A673 (cell line): Measurements from ENCODE around the gene COL13A1. TPM values are rescaled to one million over a fixed set of nuclear protein-coding genes. Genes with fewer than 3 reads are reported as not detected.

Source experiments
- BruUV-seq: library from RNA; stranded (reverse); fragments of 400-500 nt; replicated peaks from 2 replicates; lab custom pipeline; 2021; lab: Mats Ljungman, UMichigan
- CTCF ChIA-PET: fragments of 300-600 bp; sonication (Branson Sonifier 250); formaldehyde crosslinking; loops from one replicate; lab custom pipeline; 2022; ENCODE audit warnings: antibody characterized with exemption; lab: Charles Lee
- POLR2A ChIA-PET: fragments of 300-600 bp; sonication (Branson Sonifier 250); formaldehyde crosslinking; loops from one replicate; lab custom pipeline; 2022; ENCODE audit warnings: antibody characterized with exemption; ENCODE audit not compliant: low non-redundant PET; lab: Charles Lee
- DNase-seq: peaks from one replicate; pipeline ENCODE4 v3.0.0-alpha.2; 2015; ENCODE audit warnings: low spot score
- H3K27ac ChIP-seq: fragments of 200-600 bp; sonication (generic); 2 replicates; pipeline ENCODE4 v1.5.1; 2016; ENCODE audit warnings: mixed run types, low read depth, mild to moderate bottlenecking, mixed read lengths, antibody characterized with exemption, low read length; ENCODE audit not compliant: poor library complexity, severe bottlenecking
- H3K27me3 ChIP-seq: fragments of 200-600 bp; sonication (generic); replicated peaks from 2 replicates; pipeline ENCODE4 v1.6.1; 2017; ENCODE audit warnings: mixed run types, low read depth, mild to moderate bottlenecking, mixed read lengths, antibody characterized with exemption, low read length; ENCODE audit not compliant: insufficient read depth, poor library complexity
- H3K36me3 ChIP-seq: fragments of 200-600 bp; sonication (generic); 2 replicates; pipeline ENCODE4 v1.6.1; 2016; ENCODE audit warnings: mixed run types, mild to moderate bottlenecking, mixed read lengths, antibody characterized with exemption, low read length; ENCODE audit not compliant: insufficient read depth, poor library complexity, severe bottlenecking
- H3K4me1 ChIP-seq: fragments of 200-600 bp; sonication (generic); 2 replicates; pipeline ENCODE4 v1.6.1; 2017; ENCODE audit warnings: mixed run types, mild to moderate bottlenecking, mixed read lengths, antibody characterized with exemption, low read length; ENCODE audit not compliant: insufficient read depth, poor library complexity, severe bottlenecking
- H3K4me3 ChIP-seq: fragments of 200-600 bp; sonication (generic); 2 replicates; pipeline ENCODE4 v1.5.1; 2016; ENCODE audit warnings: low read depth, mixed run types, mild to moderate bottlenecking, mixed read lengths, low read length; ENCODE audit not compliant: poor library complexity, severe bottlenecking
- H3K9me3 ChIP-seq: fragments of 200-600 bp; sonication (generic); 2 replicates; pipeline ENCODE4 v1.6.1; 2016; ENCODE audit warnings: mixed run types, low read depth, mild to moderate bottlenecking, mixed read lengths, antibody characterized with exemption, low read length; ENCODE audit not compliant: poor library complexity, severe bottlenecking
- EZH2 ChIP-seq: fragments of 200-600 bp; sonication (generic); IDR thresholded peaks from 2 replicates; pipeline ENCODE4 v1.6.1; 2017; ENCODE audit warnings: borderline replicate concordance, low read depth, mild to moderate bottlenecking, mixed read lengths, antibody characterized with exemption, low read length; ENCODE audit not compliant: poor library complexity, severe bottlenecking
- intact Hi-C: fragments of 100-400 bp; cut with micrococcal nuclease; formaldehyde crosslinking; loops from one replicate; pipeline ENCODE4 v1.10.0; 2022; ENCODE audit not compliant: unreplicated experiment
- total RNA-seq: library from RNA; stranded (reverse); gene quantifications from 2 replicates; pipeline ENCODE4 v1.2.3, GENCODE V29; 2021
- TF ChIP-seq, protein P1 (sequence below): fragments of 300-800, 200-600 bp; sonication (generic); conservative IDR thresholded peaks from 2 replicates; pipeline ENCODE4 v1.5.1; 2017; ENCODE audit warnings: low read depth, mild to moderate bottlenecking, antibody characterized with exemption, low read length, moderate library complexity, mixed read lengths

Gene COL13A1
- total RNA-seq, 1 experiment from 2014 or later, result 2.0 TPM

- intact Hi-C loops, result no loop called here
- TF ChIP-seq, protein P1, sequence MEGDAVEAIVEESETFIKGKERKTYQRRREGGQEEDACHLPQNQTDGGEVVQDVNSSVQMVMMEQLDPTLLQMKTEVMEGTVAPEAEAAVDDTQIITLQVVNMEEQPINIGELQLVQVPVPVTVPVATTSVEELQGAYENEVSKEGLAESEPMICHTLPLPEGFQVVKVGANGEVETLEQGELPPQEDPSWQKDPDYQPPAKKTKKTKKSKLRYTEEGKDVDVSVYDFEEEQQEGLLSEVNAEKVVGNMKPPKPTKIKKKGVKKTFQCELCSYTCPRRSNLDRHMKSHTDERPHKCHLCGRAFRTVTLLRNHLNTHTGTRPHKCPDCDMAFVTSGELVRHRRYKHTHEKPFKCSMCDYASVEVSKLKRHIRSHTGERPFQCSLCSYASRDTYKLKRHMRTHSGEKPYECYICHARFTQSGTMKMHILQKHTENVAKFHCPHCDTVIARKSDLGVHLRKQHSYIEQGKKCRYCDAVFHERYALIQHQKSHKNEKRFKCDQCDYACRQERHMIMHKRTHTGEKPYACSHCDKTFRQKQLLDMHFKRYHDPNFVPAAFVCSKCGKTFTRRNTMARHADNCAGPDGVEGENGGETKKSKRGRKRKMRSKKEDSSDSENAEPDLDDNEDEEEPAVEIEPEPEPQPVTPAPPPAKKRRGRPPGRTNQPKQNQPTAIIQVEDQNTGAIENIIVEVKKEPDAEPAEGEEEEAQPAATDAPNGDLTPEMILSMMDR, result no peak
- TF ChIP-seq EZH2, result no peak
- Histone ChIP-seq H3K4me3 (no peak overlapping the region), H3K27me3 (no peaks in the 10 kb centered on the region), H3K9me3 (no peaks in the 10 kb centered on the region), H3K27ac (no peak overlapping the region), H3K4me1 (no peaks in the 10 kb centered on the region), H3K36me3 (no peaks in the 10 kb centered on the region)
- ChIA-PET POLR2A (no interaction called here), CTCF (no interaction called here)
- BruUV-seq, result no TSS peak
- no peak for DNase-seq
Measured at GRCh38 chr10:69816521-69816920, 14.8 kb downstream of the COL13A1 start.

DNA sequence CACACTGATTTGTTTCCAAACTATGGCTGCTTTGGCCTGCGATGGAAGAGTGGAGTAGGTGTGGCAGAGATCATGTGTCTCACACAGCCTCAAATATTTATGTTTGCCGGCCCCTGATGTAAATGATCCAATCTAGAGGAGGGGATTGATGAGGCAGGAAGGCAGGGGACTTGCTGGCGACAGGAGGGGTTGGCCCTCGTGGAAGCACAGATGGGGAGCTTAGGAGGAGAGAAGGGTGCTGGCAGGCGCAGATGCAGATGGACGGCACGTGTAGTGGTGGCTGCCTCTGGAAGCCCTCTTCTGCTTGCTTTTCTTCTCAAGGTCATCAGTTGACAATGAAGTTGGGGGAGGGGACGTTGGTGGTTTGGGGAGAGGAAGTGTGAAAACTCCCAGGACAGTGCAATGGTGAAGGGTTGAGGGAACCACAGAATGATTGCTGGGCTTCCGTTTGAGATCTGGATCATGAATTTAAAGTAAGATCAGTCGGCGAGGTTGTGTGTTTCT, 15.4 kb downstream of the COL13A1 start:
- Histone ChIP-seq H3K36me3 (no peaks in the 10 kb centered on the region), H3K4me1 (no peaks in the 10 kb centered on the region), H3K27ac (no peak overlapping the region), H3K27me3 (no peaks in the 10 kb centered on the region), H3K4me3 (no peak overlapping the region), H3K9me3 (no peaks in the 10 kb centered on the region)
- intact Hi-C loops, result no loop called here
- ChIA-PET CTCF (no interaction called here), POLR2A (no interaction called here)
- TF ChIP-seq, protein P1, result no peak
- no peak for TF ChIP-seq EZH2
- BruUV-seq, result no TSS peak
- no peak for DNase-seq

GRCh38 chr10:69818676-69819239, 17.1 kb downstream of the COL13A1 start:
- H3K4me3 ChIP-seq, result no peak overlapping the region
- POLR2A ChIA-PET, result no interaction called here
- BruUV-seq, result no TSS peak

More at GRCh38 chr10:69818676-69819239, 17.1 kb downstream of the COL13A1 start:
- H3K27me3 ChIP-seq, result no peaks in the 10 kb centered on the region
- H3K9me3 ChIP-seq, result no peaks in the 10 kb centered on the region
- no peak overlapping the region for H3K27ac ChIP-seq
- DNase-seq, result no peak
- H3K4me1 ChIP-seq, result no peaks in the 10 kb centered on the region
- no peaks in the 10 kb centered on the region for H3K36me3 ChIP-seq
- no peak for TF ChIP-seq EZH2
- TF ChIP-seq, protein P1, result no peak
- CTCF ChIA-PET, result interaction anchor here (0.6 kb wide), 1 partner anchor 1569 kb away, joined by 4 read pairs; no protein-coding TSS in a partner anchor
- intact Hi-C loops, result no loop called here
